ENCODE data around the gene EIPR1.

GRCh38 chr2:3405307-3405706, 27.7 kb upstream of the EIPR1 start:
- no peak for TF ChIP-seq CTCF (conservative IDR thresholded peaks at IDR 0.05 in 1 of 2, IDR thresholded peaks at IDR 0.05 in 1 of 2; ENCODE audit: extremely low read depth in 1 of 2, insufficient read depth in 1 of 2, low read depth in 1 of 2, low read length in 2 of 2)
- TF ChIP-seq EZH2 (IDR thresholded peaks at IDR 0.05; ENCODE audit: borderline replicate concordance, low read length) = no peak

Measured in mammary epithelial cell (primary cell).